CD4-positive, alpha-beta T cell treated with Interleukin-12 subunit alpha and Interleukin-12 subunit beta, for 1 hour (primary cell): ENCODE data around the gene TAS2R3.
A peak's percentile ranks its signal among the peaks of the same experiment; 100 is the strongest.
"Not testable (repeated sequence)": the region's sequence is repeated elsewhere in the genome, so short reads cannot be mapped to it uniquely, and the experiment has no call there.

Experiments used
- DNase-seq: peaks from one replicate; pipeline ENCODE4 v3.0.0-alpha.2; 2020

Gene TAS2R3, protein sequence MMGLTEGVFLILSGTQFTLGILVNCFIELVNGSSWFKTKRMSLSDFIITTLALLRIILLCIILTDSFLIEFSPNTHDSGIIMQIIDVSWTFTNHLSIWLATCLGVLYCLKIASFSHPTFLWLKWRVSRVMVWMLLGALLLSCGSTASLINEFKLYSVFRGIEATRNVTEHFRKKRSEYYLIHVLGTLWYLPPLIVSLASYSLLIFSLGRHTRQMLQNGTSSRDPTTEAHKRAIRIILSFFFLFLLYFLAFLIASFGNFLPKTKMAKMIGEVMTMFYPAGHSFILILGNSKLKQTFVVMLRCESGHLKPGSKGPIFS

DNA sequence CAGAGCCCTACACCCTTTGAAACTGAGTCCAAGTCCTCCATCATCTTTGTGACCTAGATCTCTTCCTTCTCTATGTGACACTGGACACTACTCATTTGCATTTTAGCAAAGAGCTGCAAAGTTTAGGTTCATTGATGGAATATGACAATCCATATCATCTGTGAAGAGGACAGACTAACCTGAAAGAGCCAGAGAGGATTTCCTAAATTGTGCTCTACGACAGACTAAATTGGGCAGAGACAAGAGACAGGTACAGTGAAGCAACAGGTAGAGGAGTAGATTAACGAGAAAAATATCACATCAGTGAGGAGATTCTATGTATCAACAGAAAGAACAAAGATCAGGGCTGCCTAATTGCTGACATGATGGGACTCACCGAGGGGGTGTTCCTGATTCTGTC is at the start of gene TAS2R3:
TAS2R3 (plus strand) TSS at position 301 of the 400 bp plus-strand sequence; CDS start at position 363, 62 bp downstream.
- DNase-seq = no peak

DNA sequence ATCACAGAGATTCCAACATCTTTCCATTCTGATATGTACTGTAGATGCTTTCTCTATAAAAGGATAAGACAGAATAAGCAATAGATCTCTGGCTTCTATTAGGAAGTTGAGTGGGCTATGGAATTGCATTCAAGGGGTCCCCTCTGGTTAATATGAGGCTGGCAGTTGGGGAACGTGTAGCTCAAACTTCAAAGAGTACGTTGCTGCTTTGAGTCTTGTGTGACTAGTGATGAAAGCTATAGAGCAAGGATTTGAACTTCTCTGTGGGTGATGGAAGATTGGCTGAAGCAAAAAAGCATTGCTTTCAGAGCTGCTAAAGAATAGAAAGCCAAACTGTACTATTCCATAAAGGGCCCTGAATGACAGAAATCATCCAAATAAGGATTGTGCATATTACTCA is 49.3 kb upstream of the TAS2R3 start:
- no peak for DNase-seq

DNA sequence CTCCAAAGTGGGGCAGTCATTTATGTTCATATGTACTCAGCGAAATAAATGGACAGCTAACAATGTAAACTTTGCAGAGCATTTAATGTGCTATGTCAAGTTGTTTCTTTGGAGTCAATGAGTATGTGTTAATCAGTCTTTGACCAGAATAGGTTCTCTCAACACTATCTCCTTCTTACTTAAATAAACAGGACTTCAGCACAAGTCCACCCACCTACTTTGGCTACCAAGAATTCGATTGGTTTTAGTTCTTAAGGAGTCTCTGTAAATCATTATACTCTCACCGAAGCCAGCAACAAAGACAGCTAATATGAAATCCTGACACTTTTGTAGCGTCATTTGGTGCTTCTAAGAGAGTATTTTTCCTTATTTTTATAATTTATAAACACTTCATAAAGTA is 48.9 kb upstream of the TAS2R3 start:
- no peak for DNase-seq

DNA sequence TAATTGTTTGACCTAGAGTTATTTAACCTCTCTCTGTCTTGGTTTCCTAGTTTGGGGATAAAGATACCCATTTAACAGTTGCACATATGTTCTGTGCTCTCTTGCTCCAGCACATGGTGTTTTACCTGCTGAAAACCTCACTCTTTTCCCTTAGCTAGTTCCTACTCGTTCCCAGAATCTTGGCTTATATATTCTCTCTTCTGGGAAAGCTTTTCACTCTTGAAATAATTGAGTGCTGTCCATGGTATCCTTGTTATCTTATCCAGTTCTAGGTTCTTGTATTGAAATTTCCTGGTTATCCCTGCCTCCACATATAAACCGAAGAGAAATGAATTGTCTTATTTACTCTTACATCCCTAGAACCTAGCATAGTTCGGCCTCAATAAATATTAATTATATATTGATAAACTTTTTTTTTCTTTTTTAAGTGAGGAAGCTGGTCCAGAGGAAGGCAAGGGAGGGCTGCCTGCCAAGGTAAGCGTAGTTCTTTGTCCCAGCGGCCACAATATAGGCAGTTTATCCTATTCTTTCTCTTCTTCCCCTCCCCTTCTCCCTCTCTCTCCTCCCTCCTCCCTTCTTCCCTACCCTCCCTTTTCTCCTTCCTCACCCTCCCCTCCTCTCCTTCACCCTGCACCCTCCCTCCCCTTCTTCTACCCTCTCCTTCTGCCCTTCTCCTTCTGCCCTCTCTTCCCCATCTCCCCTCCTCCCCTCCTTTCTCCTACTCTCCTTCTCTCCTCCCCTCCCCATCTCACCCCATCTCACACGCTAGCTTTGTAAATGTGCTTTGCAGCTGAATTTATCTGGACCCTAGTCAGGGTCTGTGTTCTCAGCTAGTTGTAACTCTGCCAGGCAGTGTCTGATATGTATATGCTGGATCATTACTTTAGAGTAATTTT is 47.9 kb upstream of the TAS2R3 start:
- DNase-seq = no peak

DNA sequence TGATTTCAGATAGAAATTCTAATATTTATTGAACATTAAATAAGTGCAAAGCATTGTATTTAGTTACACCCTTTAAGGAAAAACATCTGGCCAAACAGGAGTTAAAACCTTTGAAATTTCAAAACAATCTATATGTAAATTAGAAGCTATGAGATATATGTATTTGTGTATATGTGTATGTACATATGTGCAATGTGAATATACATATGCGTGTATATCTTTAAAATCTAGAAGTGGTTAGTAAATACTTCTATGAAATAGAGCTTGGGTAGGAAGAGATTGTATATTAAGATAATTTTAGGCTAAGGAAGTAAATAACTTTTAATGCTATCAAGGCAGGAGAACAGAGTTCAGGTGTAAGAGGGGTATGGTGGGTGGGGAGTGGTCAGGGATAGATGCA is 46.4 kb upstream of the TAS2R3 start:
- no peak for DNase-seq

DNA sequence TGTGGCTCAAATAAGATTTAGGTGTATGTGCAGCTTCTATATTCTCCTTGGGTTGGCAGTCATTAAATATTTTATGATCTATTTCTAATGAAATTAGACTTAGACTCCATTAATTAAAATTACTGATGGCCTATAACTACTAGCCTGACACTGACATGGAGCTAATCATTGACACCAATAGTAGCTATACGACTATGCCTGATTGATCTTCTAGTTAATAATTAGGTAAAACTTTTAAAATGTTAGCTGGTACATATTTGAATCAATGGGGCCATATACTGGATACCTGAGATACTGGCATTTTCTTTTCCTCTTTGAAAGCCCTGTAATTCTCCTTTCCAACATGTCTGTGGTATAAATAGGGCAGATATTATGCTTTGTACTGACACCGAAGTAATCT is 41.4 kb upstream of the TAS2R3 start:
- no peak for DNase-seq

DNA sequence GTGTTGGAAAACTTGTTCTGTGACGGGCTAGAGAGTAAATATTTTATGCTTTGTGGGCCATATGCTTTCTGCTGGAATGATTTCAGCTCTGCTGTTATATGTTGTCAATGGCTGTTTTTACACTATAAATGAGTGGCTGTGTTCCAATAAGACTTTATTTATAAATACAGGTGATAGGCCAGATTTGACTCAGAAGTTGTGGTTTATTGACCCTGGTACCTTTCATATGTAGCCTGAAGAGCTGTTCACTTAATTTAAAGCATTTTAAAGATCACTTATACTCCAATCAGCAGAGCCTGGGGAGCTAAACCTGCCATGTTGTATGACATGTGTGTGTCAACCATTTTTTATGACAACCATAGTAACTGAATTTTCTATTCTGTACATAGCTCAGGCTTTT is 34.9 kb upstream of the TAS2R3 start:
- no peak for DNase-seq

DNA sequence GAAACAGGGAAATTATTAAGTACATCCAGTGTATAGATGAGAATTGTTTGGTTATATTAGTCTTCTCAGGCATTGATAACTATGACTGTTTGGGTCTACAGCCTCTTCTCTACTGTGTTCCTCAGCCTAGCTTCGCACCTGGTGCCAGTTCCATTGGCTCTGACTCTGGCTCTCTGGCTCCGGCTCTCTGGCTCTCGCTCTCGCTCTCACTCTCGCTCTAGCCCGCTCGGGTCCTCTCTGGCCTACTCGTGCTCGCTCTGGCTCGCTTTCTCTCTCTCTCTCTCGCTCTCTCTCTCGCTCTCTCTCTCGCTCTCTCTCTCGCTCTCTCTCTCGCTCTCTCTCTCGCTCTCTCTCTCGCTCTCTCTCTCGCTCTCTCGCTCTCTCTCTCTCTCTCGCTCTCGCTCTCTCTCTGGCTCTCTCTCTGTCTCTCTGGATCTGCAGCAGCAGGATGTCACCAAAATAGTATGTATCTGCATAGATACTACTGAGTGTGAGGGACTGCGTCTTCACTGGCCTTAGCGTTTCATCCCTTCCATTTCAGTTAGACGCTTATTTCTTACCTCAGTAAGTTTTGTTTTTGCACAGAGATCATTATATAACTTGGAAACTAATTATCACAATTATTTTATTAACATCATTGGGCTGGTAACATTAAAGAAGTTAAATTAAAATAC is 32.3 kb upstream of the TAS2R3 start:
- no peak for DNase-seq

DNA sequence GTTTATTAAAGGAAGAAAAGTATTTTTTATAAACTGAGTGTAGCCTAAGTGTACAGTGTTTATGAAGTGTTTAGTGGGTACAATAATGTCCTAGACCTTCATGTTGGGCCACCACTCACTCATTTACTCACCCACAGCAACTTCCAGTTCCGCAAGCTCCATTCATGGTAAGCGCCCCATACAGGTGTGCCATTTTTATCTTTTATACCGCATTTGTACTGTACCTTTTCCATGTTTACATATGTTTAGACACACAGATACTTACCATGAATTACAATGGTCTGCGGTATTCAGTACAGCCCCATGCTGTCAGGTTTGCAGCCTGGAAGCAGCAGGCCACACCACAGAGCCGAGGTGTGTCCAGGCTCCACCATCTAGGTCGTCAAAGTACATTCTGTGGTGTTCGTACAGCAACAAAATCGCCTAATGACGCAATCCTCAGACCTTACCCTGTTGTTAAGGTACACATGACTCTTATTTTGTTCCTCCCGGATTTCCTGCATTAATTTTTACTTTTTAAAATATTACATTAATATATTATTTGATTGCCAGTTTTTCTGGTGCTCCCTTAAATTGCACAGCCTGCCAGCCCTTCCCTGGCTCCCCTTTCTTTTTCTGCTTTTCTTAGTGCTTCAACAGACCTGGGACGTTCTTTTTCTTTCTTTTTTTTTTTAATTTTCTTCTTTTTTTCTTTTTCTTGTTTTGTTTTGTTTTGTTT is 26.6 kb upstream of the TAS2R3 start:
- peak; percentile 24 for DNase-seq

DNA sequence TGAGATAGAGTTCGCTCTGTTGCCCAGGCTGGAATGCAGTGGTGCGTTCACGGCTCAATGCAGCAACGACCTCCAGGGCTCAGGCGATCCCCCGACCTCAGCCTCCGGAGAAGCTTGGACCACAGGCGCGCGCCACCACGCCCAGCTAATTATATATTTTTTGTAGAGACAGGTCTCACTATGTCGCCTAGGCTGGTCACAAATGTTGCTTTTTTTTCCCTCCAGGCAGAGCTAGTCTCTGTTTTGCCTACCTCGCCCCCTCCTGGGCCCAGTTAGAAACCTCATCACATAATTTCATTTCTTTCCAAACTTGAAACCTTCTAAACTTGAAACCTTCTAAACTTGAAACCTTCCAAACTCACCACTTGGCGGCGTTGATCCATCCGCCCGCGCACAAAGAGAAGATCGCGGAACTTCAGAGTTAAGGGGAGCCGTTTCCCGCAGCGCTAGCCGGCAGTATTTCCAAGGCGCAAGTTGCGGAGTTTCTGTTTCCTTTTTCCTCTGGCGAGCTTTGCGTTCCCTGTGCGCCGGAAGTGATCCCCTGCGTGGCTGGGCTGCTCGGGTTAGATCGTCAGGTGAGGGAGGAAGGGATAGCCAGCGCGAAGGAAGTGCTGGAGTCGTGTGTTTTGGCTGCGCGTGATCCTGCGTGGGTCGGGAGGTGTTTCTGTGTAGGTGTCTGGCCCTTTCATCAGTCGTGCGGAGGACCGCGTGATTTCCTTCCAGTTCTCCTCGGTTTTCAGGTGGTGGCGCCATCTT is 25.9 kb upstream of the TAS2R3 start, which contains the start of gene SSBP1:
SSBP1 (plus strand) TSS at position 523 of the 756 bp plus-strand sequence. CDS start 809 bp downstream, outside the sequence.
- peak; percentile 94 for DNase-seq

DNA sequence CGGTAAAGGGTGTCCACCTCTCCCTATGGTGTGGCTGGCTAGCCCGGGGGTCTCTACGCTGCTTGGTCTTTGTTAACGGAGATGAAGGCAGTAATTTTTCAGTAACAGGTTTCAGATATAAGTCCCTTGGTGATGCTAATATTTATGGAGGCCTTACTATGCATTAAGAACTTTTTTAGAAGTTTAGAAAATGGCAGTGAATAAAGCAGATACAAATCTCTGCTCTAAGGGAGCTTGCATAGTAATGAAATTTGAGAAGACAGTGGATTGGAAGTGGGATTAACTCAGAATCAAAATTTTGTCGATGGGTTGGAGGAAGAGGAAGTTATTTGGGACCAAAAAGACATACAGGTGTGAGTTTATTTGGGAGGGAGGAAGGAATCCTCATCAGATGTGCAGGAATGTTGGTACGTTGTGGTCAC is 25.3 kb upstream of the TAS2R3 start:
- no peak for DNase-seq

DNA sequence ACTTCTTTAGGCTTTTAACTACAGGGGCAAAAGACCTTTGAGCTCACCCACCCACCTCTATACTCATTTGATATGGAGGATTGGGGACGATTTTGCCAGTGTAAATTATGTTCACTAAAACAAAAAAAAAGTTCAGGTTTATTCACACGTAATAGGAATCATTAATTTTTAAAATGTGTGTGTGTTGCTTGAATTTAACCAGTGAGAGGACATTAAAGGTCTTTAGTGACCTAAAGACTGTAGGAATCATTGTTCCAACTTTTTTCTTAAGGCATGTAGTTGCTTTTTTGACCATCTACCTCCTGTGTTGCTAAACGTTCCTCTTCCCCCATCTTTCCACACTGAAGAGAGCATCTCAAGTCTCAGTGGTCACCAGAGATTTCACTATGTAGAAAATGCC is 24.6 kb upstream of the TAS2R3 start:
- no peak for DNase-seq

DNA sequence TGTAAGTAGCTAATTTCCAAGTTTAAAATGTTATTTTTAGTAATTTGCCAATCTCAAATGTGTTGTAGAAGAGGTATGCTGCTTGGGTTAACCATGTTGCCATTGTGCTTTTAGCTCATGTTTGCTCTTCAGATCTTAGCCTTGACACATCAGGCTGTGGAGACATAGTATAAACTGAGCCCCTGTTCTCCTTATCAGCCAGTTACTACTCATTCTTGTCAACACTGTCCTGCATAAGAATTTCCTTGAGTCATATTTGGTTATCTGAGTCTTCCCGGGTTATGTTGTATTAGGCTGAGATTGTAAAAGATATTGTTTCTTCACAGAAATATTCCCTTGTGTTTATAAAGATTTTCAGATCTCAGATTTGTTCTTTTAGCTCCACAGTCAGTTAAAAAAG is 21.7 kb upstream of the TAS2R3 start:
- DNase-seq = no peak

DNA sequence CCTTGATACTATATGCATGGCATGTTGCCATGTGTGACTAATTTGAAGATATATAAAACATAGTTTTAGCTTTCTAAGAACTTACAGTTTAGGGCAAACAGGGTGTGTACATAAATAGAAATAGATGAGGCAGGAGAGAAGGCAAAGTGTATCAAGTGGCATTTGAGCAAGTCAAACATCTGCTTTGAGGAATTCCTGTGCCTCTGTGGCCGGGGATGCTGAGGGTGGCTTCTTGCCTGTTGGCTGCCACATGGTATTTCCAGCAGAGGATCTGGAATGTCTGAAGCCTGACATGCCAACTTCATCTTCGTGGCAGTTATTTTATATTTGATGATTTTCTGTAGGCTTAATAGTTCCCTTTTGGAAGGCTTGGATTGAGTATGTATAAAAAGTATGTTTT is 19.8 kb upstream of the TAS2R3 start:
- no peak for DNase-seq

DNA sequence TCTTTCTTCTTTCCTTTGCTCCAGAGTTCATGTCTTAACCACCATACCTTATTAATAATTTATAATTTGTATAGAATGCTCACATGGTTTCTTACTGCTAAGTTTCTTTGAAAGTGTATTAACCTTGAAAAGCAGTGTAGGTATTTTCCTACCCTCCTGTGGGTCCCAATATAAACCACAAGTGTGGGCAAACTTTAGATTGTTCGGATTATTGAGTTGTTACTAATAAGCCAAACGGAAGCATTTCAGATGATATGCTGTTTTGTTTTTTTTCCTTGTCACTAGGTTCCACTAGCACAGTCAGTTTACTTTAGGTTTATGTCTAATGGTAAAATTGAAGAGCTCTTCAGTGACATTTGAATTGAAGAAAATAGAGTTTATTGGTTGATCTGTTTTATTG is 15.5 kb upstream of the TAS2R3 start:
- no peak for DNase-seq

DNA sequence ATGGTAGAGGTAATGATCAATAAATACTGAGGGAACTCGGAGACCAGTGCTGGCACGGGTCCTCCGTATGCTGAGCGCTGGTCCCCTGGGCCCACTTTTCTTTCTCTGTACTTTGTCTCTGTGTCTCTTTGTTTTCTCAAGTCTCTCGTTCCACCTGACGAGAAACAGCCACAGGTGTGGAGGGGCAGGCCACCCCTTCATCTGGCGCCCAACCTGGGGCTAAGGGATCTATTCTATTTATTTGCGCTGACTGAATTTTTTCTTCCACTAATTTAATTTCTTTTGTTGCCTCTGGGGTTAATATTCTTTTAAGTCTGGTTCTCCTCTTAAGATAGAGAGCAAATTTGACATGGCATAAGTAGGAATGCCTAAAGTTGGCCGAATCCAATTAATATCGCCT is 12.0 kb upstream of the TAS2R3 start:
- not testable (repeated sequence) for DNase-seq

DNA sequence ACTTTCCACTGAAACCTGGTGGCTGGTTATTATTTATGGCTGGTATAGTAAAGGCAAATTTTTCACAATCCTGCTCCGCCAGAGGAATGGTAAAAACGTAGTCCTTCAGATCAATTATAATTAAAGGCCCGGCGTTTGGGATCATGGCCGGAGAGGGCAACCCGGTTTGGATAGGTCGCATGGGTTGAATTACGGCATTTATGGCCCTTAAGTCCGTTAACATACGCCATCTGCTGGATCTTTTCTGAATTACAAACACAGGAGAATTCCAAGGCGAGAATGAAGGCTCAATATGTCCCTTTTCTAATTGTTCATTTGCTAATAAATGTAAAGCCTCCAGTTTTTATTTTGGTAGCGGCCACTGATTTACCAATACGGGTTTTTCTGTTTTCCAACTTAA is 11.3 kb upstream of the TAS2R3 start:
- DNase-seq = no peak

DNA sequence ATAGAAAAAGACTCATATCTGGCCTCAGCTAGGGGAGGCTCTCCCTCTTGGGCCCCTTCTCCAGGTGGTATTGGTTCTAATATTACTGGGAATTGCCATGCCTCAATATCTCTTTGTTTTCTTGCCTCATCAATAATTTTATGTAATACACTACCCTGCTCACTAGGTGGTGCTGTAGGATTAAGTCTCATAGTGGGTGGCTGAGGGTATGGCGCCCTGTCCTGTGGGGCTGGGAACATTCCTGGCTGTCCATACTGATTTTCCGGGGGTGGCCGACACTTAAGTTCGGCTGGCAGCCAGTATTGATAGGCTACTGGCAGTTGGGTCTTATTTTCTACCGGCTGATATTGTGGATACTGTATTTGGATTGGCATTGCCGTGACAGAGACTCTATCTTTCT is 9.0 kb upstream of the TAS2R3 start:
- peak; percentile 13 for DNase-seq

DNA sequence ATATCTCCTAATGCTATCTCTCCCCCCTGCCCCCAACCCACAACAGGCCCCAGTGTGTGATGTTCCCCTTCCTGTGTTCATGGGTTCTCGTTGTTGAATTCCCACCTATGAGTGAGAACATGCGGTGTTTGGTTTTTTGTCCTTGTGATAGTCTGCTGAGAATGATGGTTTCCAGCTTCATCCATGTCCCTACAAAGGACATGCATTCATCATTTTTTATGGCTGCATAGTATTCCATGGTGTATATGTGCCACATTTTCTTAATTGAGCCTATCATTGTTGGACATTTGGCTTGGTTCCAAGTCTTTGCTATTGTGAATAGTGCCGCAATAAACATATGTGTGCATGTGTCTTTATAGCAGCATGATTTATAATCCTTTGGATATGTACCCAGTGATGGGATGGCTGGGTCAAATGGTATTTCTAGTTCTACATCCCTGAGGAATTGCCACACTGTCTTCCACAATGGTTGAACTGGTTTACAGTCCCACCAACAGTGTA is 6.2 kb downstream of the TAS2R3 start:
- DNase-seq = not testable (repeated sequence)

DNA sequence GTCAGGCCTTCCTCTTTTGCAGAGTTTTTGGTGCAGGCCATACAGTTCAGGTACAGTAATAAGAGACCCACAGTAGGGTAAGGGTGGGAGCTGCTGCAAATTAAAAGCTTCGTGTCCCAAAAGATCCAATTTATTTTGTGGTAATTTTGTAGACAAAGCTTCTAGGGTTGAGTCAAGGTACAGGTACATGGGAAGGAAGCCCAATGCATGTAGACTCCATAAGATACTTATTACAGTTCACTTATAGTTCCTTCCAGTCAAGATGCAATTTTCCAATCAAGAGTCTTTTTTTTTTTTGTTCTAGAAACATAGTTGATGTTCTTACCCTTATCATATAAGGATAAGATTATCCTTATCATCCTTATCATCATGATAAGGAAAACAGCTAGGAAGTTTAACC is 12.5 kb downstream of the TAS2R3 start, which contains the start of gene TAS2R4:
TAS2R4 (plus strand) TSS at position 301 of the 400 bp plus-strand sequence. CDS start 1,815 bp downstream, outside the sequence.
- no peak for DNase-seq

DNA sequence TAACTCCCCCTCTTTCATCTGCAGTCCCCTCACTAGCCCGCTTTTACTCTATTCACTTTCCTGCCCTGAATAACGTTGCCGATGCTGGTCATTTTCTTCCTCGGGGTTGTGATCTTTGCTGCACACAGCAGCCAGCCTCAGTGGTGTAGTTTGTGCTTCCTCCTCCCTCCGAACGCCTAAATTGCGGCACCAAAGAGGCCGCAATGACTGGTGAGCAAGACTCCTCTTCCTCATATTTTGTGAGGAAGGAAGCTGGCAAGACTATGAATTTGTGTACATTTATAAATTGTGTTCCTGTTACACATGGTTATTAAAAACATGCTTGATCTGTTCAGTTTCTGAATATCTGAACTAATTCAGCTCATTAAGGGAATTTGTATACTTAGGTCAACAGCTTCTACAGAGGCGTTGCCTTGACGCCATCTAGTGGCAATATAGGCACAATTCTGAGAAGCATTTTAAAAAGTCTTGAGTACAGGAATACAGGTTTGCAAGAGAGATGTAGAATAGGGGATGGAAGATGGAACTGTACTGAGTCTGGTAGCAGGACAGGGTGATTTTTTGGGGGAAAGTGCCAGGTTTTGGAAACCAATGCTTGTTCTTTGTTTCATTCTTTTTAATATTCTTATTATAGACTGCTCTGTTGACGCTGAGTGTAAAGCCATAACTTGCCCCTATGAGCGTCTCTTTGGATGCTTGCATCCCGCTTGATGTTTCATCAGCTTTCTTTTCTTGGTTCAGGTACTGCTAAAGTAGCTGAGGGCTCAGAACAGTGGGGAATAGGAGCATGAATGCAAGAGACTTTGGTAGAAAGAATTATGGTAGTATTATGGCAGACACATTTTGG is 22.0 kb downstream of the TAS2R3 start:
- peak; percentile 47 for DNase-seq
